Right ventricle myocardium inferior (tissue), 1 donor: ENCODE measurements around the gene TGM2. TPM values are rescaled to one million over a fixed set of nuclear protein-coding genes. Genes with fewer than 3 reads are reported as not detected.
A peak's percentile ranks its signal among the peaks of the same experiment; 100 is the strongest.

Experiments used
- ATAC-seq: fragments of 200-7000 bp; cut with Tn5 transposase; one replicate; pipeline ENCODE4 v1.9.1; 2020; ENCODE audit warnings: mild to moderate bottlenecking, moderate library complexity
- DNase-seq: peaks from one replicate; pipeline ENCODE4 v3.0.0; 2021; ENCODE audit errors: missing footprints
- intact Hi-C: fragments of 100-400 bp; cut with DNase I; formaldehyde crosslinking; loops from one replicate; pipeline ENCODE4 v1.11.0; 2022
- total RNA-seq: library from RNA; stranded (reverse); fragmentation: NEBNext Ultra II Directional; extraction: Animal tissue kit (Norgen Biotek cat#: 25700); gene quantifications from one replicate; pipeline ENCODE4 v1.2.1, GENCODE V29; 2021
- donor health status: DM: no; HTN: yes; CAD: no; lungs with severe emphysema.

TGM2 gene
- total RNA-seq, 1 donor from 2014 or later, result 581 TPM

GRCh38 chr20:38201356-38201755, 36.3 kb upstream of the TGM2 start:
- DNase-seq (no peak), ATAC-seq (no peak)
- intact Hi-C loops, result no loop called here

GRCh38 chr20:38200646-38201045, 35.6 kb upstream of the TGM2 start:
- intact Hi-C loops, result no loop called here

GRCh38 chr20:38199501-38200390, 34.7 kb upstream of the TGM2 start:
- intact Hi-C loops, result no loop called here
- no peak for ATAC-seq
- no peak for DNase-seq

More at GRCh38 chr20:38200646-38201045, 35.6 kb upstream of the TGM2 start:
- DNase-seq, result no peak
- no peak for ATAC-seq

- ATAC-seq (no peak), DNase-seq (no peak)
- intact Hi-C loops, result no loop called here
These were observed 33.3 kb upstream of the TGM2 start for GRCh38 chr20:38198238-38198861.

DNA sequence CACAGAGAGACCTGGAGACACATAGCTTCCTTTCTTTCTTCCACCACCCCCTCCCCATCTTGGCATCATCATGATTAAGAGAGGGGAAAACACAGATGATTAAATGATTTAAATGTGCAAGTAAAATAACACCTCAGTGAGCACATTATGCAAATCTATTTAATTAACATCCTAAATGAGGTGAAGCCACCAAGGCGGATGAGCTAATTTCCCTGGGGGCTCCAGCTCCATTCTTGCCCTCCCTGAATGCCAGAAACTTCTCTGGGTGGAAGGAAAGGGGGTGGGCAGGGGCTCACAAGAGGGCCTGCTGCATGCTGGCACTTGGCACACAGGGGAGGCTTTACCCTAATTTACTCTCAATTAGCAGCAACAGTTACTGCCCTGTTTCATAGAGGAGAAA, 32.5 kb upstream of the TGM2 start:
- intact Hi-C loops, result no loop called here
- DNase-seq (no peak), ATAC-seq (no peak)

DNA sequence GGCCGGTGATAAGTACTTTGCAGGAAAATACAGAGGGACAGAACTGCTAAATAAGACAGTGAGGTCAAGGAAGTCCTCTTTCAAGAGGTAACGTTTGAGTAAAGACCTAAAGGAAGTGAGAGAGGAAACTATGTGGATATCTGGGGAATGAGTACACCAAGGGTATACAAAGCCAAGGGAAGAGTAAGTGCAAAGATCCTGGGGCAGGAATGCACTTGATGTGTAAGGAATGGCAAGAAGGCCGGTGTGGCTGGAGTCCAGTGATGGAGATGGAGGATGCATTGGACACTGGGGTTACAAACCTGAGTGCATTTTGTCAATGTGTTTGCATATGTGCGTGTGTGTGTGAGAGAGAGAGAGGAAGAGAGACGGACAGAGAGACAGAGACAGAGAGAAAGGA, 32.1 kb upstream of the TGM2 start:
- DNase-seq (no peak), ATAC-seq (no peak)
- intact Hi-C loops, result no loop called here

- intact Hi-C loops, result no loop called here
- ATAC-seq (peak; percentile 94), DNase-seq (peak; percentile 92)
These were observed 31.5 kb upstream of the TGM2 start for GRCh38 chr20:38196592-38196991.

- intact Hi-C loops, result no loop called here
- peak; percentile 1 for ATAC-seq
- no peak for DNase-seq
These were observed 31.0 kb upstream of the TGM2 start for GRCh38 chr20:38196076-38196475.

DNA sequence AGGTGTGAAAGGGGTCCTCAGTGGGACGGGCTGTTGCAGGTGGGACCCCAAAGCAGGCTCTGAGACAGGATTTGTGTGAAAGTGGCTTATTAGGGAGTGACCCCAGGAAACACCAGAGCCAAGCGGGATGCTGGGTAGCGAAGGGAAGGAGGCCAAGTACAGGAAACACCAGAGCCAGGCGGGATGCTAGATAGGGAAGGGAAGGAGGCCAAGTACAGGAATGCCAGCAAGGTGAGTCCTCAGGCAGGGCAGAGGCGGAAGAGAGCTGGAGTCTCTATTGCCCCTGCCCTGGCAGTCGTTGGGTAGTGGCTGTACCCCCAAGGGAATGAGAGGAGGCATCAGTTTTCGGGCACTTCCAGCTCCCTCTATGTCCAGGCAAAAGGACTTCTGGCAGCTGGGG, 30.5 kb upstream of the TGM2 start:
- intact Hi-C loops, result no loop called here
- ATAC-seq, result no peak
- no peak for DNase-seq

DNA sequence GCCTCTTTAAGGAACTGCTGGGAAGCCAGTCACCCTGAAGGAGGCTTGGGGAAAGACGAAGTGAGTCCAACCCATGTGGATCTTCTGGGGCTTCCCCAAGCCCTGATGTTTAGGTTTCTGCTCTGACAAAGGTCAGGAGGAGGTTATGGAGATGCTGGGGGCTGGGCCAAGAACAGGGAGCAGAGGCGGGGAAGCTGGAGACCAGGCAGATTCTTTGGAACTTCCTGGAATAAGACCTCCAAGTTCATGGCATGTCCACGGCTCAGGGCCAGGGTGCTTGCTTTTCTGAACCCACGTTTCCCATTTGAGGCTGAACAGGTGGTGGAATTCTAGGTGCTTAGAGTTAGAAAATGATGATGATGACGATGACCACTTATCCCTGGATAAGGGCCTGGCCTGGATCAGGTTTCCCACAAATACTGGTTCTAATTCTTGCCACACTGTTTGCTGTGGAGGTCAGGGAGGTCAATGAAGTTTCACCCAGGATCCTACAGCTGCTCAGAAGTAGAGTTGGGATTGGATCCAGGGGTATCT, 30.0 kb upstream of the TGM2 start:
- DNase-seq, result no peak
- intact Hi-C loops, result no loop called here
- no peak for ATAC-seq

- DNase-seq (no peak), ATAC-seq (no peak)
- intact Hi-C loops, result no loop called here
These were observed 28.6 kb upstream of the TGM2 start for GRCh38 chr20:38193586-38194105.

- intact Hi-C loops, result no loop called here
- no peak for DNase-seq
- ATAC-seq, result no peak
These were observed 27.3 kb upstream of the TGM2 start for GRCh38 chr20:38192323-38192885.

DNA sequence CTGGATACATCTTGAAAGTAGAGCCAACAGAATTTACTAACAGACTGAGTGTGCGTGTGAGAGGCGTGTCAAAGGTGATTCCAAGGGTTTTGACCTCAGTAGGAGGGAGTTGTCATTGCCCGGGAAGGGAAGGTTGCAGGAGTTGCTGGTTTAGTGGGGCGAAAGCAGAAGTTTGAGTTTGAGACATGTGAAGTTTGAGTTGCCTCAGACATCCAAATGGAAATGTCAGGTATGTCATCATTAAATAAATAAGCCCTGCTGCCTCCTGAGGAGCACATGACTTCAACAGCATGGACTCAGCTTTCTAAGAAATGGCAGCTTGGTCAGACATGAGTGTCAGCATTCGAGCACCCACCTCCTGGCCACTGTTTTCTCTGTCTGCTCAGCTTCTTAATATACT, 26.6 kb upstream of the TGM2 start:
- DNase-seq (no peak), ATAC-seq (no peak)

GRCh38 chr20:38190936-38191371, 25.9 kb upstream of the TGM2 start:
- intact Hi-C loops, result no loop called here

More for the DNA sequence above, 26.6 kb upstream of the TGM2 start:
- intact Hi-C loops, result no loop called here

DNA sequence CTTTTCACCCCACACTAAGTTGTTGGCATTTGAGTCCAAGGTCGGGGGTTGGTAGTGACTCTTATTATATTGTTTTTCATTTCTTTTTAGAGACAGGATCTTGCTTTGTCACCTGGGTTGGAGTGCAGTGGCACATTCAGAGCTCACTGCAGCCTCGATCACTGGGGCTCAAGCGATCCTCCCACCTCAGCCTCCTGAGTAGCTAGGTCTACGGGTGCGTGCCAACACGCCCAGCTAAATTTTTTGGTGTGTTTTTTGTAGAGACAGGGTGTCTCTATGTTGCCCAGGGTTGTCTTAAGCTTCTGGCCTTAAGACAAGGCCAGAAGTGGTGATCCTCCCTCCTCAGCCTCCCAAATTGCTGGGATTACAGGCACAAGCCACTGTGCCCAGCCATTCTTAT, 25.1 kb upstream of the TGM2 start:
- ATAC-seq, result no peak
- intact Hi-C loops, result no loop called here
- DNase-seq, result no peak

More at GRCh38 chr20:38190936-38191371, 25.9 kb upstream of the TGM2 start:
- peak; percentile 89 for ATAC-seq
- DNase-seq, result peak; percentile 78

- intact Hi-C loops, result no loop called here
- no peak for DNase-seq
- no peak for ATAC-seq
These were observed 22.4 kb upstream of the TGM2 start for GRCh38 chr20:38187517-38187916.

DNA sequence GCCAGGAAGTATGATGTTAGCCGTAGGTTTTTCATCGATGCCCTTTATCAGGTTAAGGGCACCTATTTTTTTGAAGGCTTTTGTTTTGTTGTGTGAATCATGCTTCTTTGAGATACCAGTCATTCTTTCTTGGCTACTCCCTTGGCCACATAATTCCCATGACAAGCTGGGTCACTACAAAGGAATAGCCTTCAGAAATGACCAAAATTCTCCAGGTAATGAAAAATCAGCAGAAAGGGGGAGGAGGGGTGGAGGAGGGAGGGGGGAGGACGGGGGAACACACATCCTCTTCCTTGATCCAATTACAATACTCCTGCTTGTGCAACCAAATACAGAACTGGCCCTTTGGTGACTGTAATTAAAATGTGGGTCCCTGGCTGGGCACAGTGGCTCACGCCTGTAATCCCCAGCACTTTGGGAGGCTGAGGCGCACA, 21.7 kb upstream of the TGM2 start:
- intact Hi-C loops, result no loop called here
- ATAC-seq (no peak), DNase-seq (no peak)

GRCh38 chr20:38184101-38184500, 19.0 kb upstream of the TGM2 start:
- DNase-seq (no peak), ATAC-seq (no peak)
- intact Hi-C loops, result no loop called here

GRCh38 chr20:38181971-38182370, 16.9 kb upstream of the TGM2 start:
- intact Hi-C loops, result no loop called here
- ATAC-seq (no peak), DNase-seq (no peak)
